PC-3 (cell line): ENCODE measurements around the gene VIM. TPM values are rescaled to one million over a fixed set of nuclear protein-coding genes. Genes with fewer than 3 reads are reported as not detected.

Source experiments
- ATAC-seq: fragments of 200-7000 bp; cut with Tn5 transposase; 2 replicates; pipeline ENCODE4 v1.9.1; 2020; ENCODE audit warnings: mild to moderate bottlenecking, moderate library complexity
- BruUV-seq: library from RNA; stranded (reverse); fragments of 400-500 nt; replicated peaks from 2 replicates; lab custom pipeline; 2021; lab: Mats Ljungman, UMichigan
- CTCF ChIA-PET: fragments of 300-600 bp; sonication (Branson Sonifier 250); formaldehyde crosslinking; loops from one replicate; lab custom pipeline; 2022; ENCODE audit warnings: antibody characterized with exemption; lab: Charles Lee
- POLR2A ChIA-PET: fragments of 300-600 bp; sonication (Branson Sonifier 250); formaldehyde crosslinking; loops from one replicate; lab custom pipeline; 2022; ENCODE audit warnings: antibody characterized with exemption; ENCODE audit not compliant: unreplicated experiment; lab: Charles Lee
- DNase-seq: peaks from one replicate; pipeline ENCODE4 v3.0.0-alpha.2; 2015
- H2AFZ ChIP-seq: fragments of 300-600 bp; sonication (generic); 2 replicates; pipeline ENCODE4 v1.6.0; 2016; ENCODE audit warnings: antibody characterized with exemption, low read length
- H3F3A ChIP-seq: fragments of 300-600 bp; sonication (generic); one replicate; pipeline ENCODE4 v1.6.0; 2017; ENCODE audit warnings: antibody characterized with exemption, low read length, control low read depth, mild to moderate bottlenecking; ENCODE audit not compliant: unreplicated experiment
- H3K27ac ChIP-seq: fragments of 300-600 bp; sonication (generic); 2 replicates; pipeline ENCODE4 v1.5.1; 2016; ENCODE audit warnings: mild to moderate bottlenecking, low read length
- H3K27me3 ChIP-seq: fragments of 300-600 bp; sonication (generic); 2 replicates; pipeline ENCODE4 v1.6.1; 2016; ENCODE audit warnings: low read length, mixed read lengths
- H3K36me3 ChIP-seq: fragments of 300-600 bp; sonication (generic); 2 replicates; pipeline ENCODE4 v1.6.1; 2016; ENCODE audit warnings: low read depth, mixed run types, low read length, mixed read lengths
- H3K4me1 ChIP-seq: fragments of 300-600 bp; sonication (generic); 2 replicates; pipeline ENCODE4 v1.5.1; 2016; ENCODE audit warnings: low read length; ENCODE audit not compliant: insufficient read depth
- H3K4me2 ChIP-seq: fragments of 300-600 bp; sonication (generic); 2 replicates; pipeline ENCODE4 v1.6.0; 2016; ENCODE audit warnings: low read length
- H3K4me3 ChIP-seq: fragments of 300-600 bp; sonication (generic); 2 replicates; pipeline ENCODE4 v1.5.1; 2016; ENCODE audit warnings: mild to moderate bottlenecking, low read length, mixed read lengths
- H3K79me2 ChIP-seq: fragments of 300-600 bp; sonication (generic); 2 replicates; pipeline ENCODE4 v1.6.1; 2017; ENCODE audit warnings: low read length, mixed read lengths
- H3K9ac ChIP-seq: fragments of 300-600 bp; sonication (generic); 2 replicates; pipeline ENCODE4 v1.6.0; 2016; ENCODE audit warnings: mild to moderate bottlenecking, low read length
- H3K9me2 ChIP-seq: fragments of 300-600 bp; sonication (generic); replicated peaks from 2 replicates; pipeline ENCODE4 v1.6.1; 2016; ENCODE audit warnings: mixed run types, low read length, mixed read lengths
- H3K9me3 ChIP-seq: fragments of 300-600 bp; sonication (generic); 2 replicates; pipeline ENCODE4 v1.6.1; 2016; ENCODE audit warnings: low read length, mixed read lengths
- H4K20me1 ChIP-seq: fragments of 300-600 bp; sonication (generic); 2 replicates; pipeline ENCODE4 v1.6.1; 2016; ENCODE audit warnings: low read length, mixed read lengths
- CTCF ChIP-seq: fragments of 300-600 bp; sonication (generic); conservative IDR thresholded peaks from 2 replicates; pipeline ENCODE4 v1.5.1; 2017; ENCODE audit warnings: antibody characterized with exemption, low read depth, mild to moderate bottlenecking, low read length
- EZH2 ChIP-seq: fragments of 300-600 bp; sonication (generic); IDR thresholded peaks from one replicate; pipeline ENCODE4 v1.6.1; 2017; ENCODE audit warnings: antibody characterized with exemption, mild to moderate bottlenecking, low read length; ENCODE audit not compliant: unreplicated experiment
- EZH2phosphoT487 ChIP-seq: fragments of 300-600 bp; sonication (generic); IDR thresholded peaks from 2 replicates; pipeline ENCODE4 v1.6.1; 2018; ENCODE audit warnings: mild to moderate bottlenecking, antibody characterized with exemption, low read length, borderline replicate concordance
- intact Hi-C: fragments of 100-400 bp; cut with micrococcal nuclease; formaldehyde crosslinking; loops from 2 replicates; pipeline ENCODE4 v1.9.0; 2023
- total RNA-seq: library from RNA; depleted of rRNA; stranded (reverse); fragments of >200 nt; gene quantifications from 2 replicates; pipeline ENCODE4 v1.2.3, GENCODE V29; 2014

Gene VIM
- total RNA-seq, 1 experiment from 2014 or later, result 469 TPM

- H3K27me3 ChIP-seq, result no peaks in the 10 kb centered on the region
- peaks cover 19% of the 10 kb centered on the region for H3K4me1 ChIP-seq
- no peak for DNase-seq
- BruUV-seq, result no TSS peak
- H3K4me2 ChIP-seq, result no peak overlapping the region
- H2AFZ ChIP-seq, result no peak overlapping the region
- intact Hi-C loops, result loop anchor here (10.0 kb wide), 1 partner anchor 138 kb away; no protein-coding TSS in a partner anchor
- peaks cover 9% of the 10 kb centered on the region; the same call in 1 of the 2 replicates for H3K79me2 ChIP-seq
- H3K9me3 ChIP-seq, result no peaks in the 10 kb centered on the region
- no peak for TF ChIP-seq CTCF
- TF ChIP-seq EZH2, result no peak
- no peak for TF ChIP-seq EZH2phosphoT487
- H3F3A ChIP-seq, result no peaks in the 10 kb centered on the region
- no peaks in the 10 kb centered on the region for H4K20me1 ChIP-seq
- H3K36me3 ChIP-seq, result no peaks in the 10 kb centered on the region
- no peak overlapping the region for H3K4me3 ChIP-seq
- ATAC-seq, result no peak
- H3K9ac ChIP-seq, result no peak overlapping the region
- no peaks in the 10 kb centered on the region for H3K9me2 ChIP-seq
- ChIA-PET POLR2A (no interaction called here), CTCF (no interaction called here)
- no peak overlapping the region for H3K27ac ChIP-seq
Measured at GRCh38 chr10:17202506-17202905, 25.5 kb upstream of the VIM start.

GRCh38 chr10:17202999-17203398 lies 25.0 kb upstream of the VIM start:
- peaks cover 9% of the 10 kb centered on the region; the same call in 1 of the 2 replicates for H3K79me2 ChIP-seq
- TF ChIP-seq EZH2phosphoT487 (no peak), EZH2 (no peak), CTCF (no peak)
- H3K9me2 ChIP-seq, result no peaks in the 10 kb centered on the region
- no peaks in the 10 kb centered on the region for H3K27me3 ChIP-seq
- no peaks in the 10 kb centered on the region for H3K9me3 ChIP-seq
- peaks cover 19% of the 10 kb centered on the region for H3K4me1 ChIP-seq
- no peak overlapping the region for H3K4me2 ChIP-seq
- CTCF ChIA-PET, result no interaction called here
- H3K4me3 ChIP-seq, result no peak overlapping the region
- no peaks in the 10 kb centered on the region for H4K20me1 ChIP-seq
- no peak overlapping the region for H3K27ac ChIP-seq
- DNase-seq, result no peak
- BruUV-seq, result no TSS peak
- ATAC-seq, result no peak
- H3F3A ChIP-seq, result no peaks in the 10 kb centered on the region
- H2AFZ ChIP-seq, result no peak overlapping the region
- no peak overlapping the region for H3K9ac ChIP-seq
- POLR2A ChIA-PET, result no interaction called here
- intact Hi-C loops, result loop anchor here (10.0 kb wide), 1 partner anchor 138 kb away; no protein-coding TSS in a partner anchor
- no peaks in the 10 kb centered on the region for H3K36me3 ChIP-seq

- peaks cover 9% of the 10 kb centered on the region; the same call in 1 of the 2 replicates for H3K79me2 ChIP-seq
- no TSS peak for BruUV-seq
- H3K9ac ChIP-seq, result no peak overlapping the region
- H3K36me3 ChIP-seq, result no peaks in the 10 kb centered on the region
- CTCF ChIA-PET, result no interaction called here
- DNase-seq, result no peak
- POLR2A ChIA-PET, result no interaction called here
- no peaks in the 10 kb centered on the region for H3K9me2 ChIP-seq
- no peak overlapping the region for H3K27ac ChIP-seq
- H3K27me3 ChIP-seq, result no peaks in the 10 kb centered on the region
- no peaks in the 10 kb centered on the region for H3F3A ChIP-seq
- H3K4me3 ChIP-seq, result no peak overlapping the region
- no peak for ATAC-seq
- H4K20me1 ChIP-seq, result no peaks in the 10 kb centered on the region
- H3K4me1 ChIP-seq, result peaks cover 19% of the 10 kb centered on the region
- no peak for TF ChIP-seq EZH2phosphoT487
- no peak for TF ChIP-seq EZH2
- no peak for TF ChIP-seq CTCF
- intact Hi-C loops, result loop anchor here (10.0 kb wide), 1 partner anchor 139 kb away; no protein-coding TSS in a partner anchor
- H3K4me2 ChIP-seq, result no peak overlapping the region
- no peaks in the 10 kb centered on the region for H3K9me3 ChIP-seq
- no peak overlapping the region for H2AFZ ChIP-seq
Measured at GRCh38 chr10:17203416-17203815, 24.6 kb upstream of the VIM start.
